ENCODE results near the gene TTYH3.

Gene TTYH3

GRCh38 chr7:2649139-2649838, 17.5 kb downstream of the TTYH3 start:
- DNase-seq (ENCODE audit: low read depth) = no peak

- no peak for DNase-seq (ENCODE audit: low read depth)
These were observed 18.2 kb downstream of the TTYH3 start for GRCh38 chr7:2649991-2650390.

GRCh38 chr7:2650451-2650850, 18.7 kb downstream of the TTYH3 start:
- DNase-seq (ENCODE audit: low read depth) = no peak

GRCh38 chr7:2651336-2651735, 19.6 kb downstream of the TTYH3 start:
- DNase-seq (ENCODE audit: low read depth) = no peak

- no peak for DNase-seq (ENCODE audit: low read depth)
These were observed 20.3 kb downstream of the TTYH3 start for GRCh38 chr7:2651847-2652735.

- no peak for DNase-seq (ENCODE audit: low read depth)
These were observed 20.9 kb downstream of the TTYH3 start for GRCh38 chr7:2652736-2653060.

- no peak for DNase-seq (ENCODE audit: low read depth)
These were observed 22.3 kb downstream of the TTYH3 start for GRCh38 chr7:2654059-2654458.

- no peak for DNase-seq (ENCODE audit: low read depth)
These were observed 24.3 kb downstream of the TTYH3 start for GRCh38 chr7:2655870-2656614.

- no peak for DNase-seq (ENCODE audit: low read depth)
These were observed 25.4 kb downstream of the TTYH3 start for GRCh38 chr7:2657208-2657607.

GRCh38 chr7:2657920-2658671, 26.3 kb downstream of the TTYH3 start:
- DNase-seq (ENCODE audit: low read depth) = no peak

- DNase-seq (ENCODE audit: low read depth) = no peak
These were observed 27.2 kb downstream of the TTYH3 start for GRCh38 chr7:2658941-2659340.

GRCh38 chr7:2659556-2660358, 28.0 kb downstream of the TTYH3 start:
- no peak for DNase-seq (ENCODE audit: low read depth)

- no peak for DNase-seq (ENCODE audit: low read depth)
These were observed 28.7 kb downstream of the TTYH3 start for GRCh38 chr7:2660359-2661095.

GRCh38 chr7:2661096-2661449, 29.3 kb downstream of the TTYH3 start:
- DNase-seq (ENCODE audit: low read depth) = no peak

GRCh38 chr7:2661602-2662272, 30.0 kb downstream of the TTYH3 start:
- DNase-seq (ENCODE audit: low read depth) = no peak

- DNase-seq (ENCODE audit: low read depth) = no peak
These were observed 30.7 kb downstream of the TTYH3 start for GRCh38 chr7:2662273-2663120.

GRCh38 chr7:2663121-2663886, 31.5 kb downstream of the TTYH3 start:
- DNase-seq (ENCODE audit: low read depth) = no peak

- no peak for DNase-seq (ENCODE audit: low read depth)
These were observed 32.2 kb downstream of the TTYH3 start for GRCh38 chr7:2663960-2664359.

Data from activated T-cell treated with anti-CD3 and anti-CD28 coated beads for 48 hours (primary cell).